Measurements from ENCODE around the gene HAGHL.
"Not testable (repeated sequence)": the region's sequence is repeated elsewhere in the genome, so short reads cannot be mapped to it uniquely, and the experiment has no call there.

Gene HAGHL

DNA sequence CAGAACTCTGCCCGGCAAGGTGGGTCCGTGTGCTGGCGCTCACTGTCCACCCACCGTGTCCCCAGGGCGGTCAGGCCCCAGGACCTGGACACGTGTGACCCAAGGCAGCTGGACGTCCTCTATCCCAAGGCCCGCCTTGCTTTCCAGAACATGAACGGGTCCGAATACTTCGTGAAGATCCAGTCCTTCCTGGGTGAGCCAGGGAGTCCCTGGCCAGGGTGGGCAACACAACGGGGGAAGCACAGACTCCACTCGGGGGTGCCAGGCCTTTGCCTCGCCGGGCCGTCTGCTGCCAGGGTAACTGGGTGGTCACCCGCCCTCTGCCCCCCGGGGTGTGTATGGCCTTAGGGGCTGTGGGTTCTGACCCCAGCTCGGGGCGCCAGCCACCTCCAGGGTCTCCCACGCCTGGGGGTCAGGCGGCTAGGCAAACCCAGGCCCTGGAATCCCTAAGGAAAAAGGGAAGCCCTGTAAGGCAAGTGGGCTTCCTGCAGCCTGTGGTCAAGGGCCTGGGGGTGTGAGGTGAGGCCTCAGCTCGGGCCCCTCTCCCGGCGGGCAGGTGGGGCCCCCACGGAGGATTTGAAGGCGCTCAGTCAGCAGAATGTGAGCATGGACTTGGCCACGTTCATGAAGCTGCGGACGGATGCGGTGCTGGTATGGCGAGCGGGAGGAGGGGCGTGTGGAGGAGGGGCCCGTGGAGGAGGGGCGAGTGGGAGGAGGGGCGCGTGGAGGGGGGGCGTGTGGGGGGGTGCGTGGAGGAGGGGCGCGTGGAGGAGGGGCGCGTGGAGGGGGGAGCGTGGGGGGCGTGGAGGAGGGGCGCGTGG is 40.1 kb downstream of the HAGHL start:
- no peak for DNase-seq

DNA sequence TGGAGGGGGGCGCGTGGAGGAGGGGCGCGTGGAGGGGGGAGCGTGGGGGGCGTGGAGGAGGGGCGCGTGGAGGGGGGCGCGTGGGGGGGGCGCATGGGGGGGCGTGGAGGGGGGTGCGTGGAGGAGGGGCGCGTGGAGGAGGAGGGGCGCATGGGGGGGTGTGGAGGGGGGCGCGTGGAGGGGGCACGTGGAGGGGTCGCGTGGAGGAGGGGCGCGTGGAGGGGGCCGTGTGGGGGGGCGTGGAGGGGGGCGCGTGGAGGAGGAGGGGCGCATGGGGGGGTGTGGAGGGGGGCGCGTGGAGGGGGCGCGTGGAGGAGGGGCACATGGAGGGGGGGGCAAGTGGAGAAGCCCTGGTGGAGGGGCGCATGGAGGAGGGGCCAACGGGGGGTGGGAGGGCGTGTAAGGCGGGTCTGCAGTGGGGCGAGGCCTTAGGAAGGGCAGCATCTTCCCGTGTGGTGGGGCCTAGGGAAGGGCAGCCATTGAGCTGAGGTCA is 40.9 kb downstream of the HAGHL start:
- no peak for DNase-seq

GRCh38 chr16:768428-768827 is 41.5 kb downstream of the HAGHL start:
- DNase-seq: no peak

- no peak for DNase-seq
Measured at GRCh38 chr16:769184-769784, 42.4 kb downstream of the HAGHL start.

DNA sequence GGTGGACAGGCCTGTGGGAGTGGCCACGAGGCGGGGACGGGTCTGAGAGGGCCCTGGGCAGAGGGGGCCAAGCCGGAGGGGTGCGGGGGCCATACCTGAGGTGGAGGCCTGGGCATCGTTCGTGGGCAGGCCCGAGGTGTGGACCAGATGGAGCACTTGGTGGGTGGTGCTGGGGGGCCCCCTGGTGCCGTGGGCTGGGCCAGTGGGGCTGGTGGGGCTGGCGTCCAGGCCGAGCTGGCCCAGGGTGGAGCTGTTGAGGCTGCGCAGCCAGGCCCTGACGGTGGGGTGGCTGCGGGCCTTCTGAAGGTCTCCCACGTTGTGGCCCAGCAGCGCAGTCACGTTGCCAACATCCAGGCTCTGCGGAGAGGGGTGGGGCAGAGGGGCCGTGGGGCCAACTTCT is 43.0 kb downstream of the HAGHL start:
- DNase-seq: no peak

GRCh38 chr16:770411-770810 is 43.5 kb downstream of the HAGHL start:
- DNase-seq: no peak

- DNase-seq: no peak
Measured at GRCh38 chr16:772959-773358, 46.1 kb downstream of the HAGHL start.

DNA sequence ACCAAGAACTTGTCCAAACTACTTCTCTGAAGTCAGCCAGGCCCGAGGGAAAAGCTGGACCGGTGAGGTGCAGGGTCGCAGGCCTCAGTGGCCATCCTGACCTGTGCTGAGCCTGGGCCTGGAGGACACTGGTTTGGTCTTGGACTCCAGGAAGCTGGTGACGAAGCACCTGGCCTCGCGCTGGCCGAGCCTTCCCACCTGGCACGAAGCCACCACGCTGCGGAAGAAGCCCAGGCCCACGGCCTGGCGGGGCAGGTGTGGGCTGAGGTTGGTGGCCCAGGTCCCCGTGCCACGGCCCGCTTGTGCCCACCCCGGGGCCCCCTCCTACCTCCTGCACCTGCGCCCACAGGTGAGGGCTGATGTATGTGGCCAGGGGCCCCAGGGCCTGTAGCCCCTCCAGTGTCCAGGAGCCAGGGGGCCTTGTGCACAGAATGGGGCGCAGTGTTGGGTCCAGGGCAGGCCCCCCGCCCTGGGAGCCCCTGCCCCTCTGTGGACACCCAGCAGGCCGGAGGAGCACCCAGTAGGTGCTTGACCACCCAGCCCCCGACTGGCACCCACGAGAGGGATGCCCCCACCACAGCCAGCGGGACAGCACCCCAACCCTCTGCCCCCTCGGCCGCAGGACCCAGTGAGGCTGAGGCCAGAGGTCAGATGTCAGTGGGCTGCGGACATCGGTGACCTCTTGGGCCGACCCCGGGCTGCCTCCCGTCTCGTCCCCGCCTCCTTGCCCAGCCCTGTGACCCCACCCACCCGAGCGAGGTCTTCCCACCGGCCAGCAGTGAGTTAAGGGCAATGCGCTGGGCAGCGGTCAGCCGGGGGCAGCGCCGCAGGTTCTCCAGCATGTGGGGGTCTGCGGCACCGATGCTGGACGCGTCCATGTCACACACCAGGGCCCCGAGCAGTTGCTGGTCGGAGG is 47.4 kb downstream of the HAGHL start:
- DNase-seq: no peak

- DNase-seq: no peak
Measured at GRCh38 chr16:775236-775796, 48.4 kb downstream of the HAGHL start.

DNA sequence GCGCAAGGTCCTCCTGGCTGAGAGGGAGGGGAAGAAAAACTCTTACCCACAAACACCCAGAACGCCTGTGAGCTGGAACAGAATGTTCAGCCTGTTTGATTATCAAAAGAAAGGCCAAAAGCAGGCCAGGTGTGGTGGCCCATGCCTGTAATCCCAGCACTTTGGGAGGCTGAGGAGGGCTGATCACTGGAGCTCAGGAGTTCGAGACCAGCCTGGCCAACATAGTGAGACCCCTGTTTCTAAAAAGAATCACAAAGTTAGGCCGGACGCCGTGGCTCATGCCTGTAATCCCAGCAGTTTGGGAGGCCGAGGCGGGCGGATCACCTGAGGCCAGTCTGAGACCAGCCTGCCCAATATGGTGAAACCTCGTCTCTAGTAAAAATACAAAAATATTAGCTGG is 49.4 kb downstream of the HAGHL start:
- not testable (repeated sequence) for DNase-seq

DNA sequence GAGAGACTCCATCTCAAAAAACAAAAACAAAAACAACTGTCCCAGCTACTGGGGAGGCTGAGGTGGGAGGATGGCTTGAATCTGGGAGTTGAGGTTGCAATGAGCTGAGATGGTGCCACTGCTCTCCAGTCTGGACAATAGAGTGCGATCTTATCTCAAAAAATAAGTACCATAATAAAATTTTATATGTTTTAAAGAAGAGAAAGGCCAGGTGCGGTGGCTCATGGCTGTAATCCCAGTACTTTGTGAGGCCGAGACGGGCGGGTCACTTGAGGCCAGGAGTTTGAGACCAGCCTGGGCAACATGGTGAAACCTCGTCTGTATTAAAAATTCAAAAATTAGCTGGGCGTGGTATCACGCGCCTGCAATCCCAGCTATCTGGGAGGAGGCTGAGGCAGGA is 49.9 kb downstream of the HAGHL start:
- DNase-seq: no peak

GRCh38 chr16:777826-778225 is 50.9 kb downstream of the HAGHL start:
- no peak for DNase-seq

GRCh38 chr16:778447-778846 is 51.5 kb downstream of the HAGHL start:
- no peak for DNase-seq

DNA sequence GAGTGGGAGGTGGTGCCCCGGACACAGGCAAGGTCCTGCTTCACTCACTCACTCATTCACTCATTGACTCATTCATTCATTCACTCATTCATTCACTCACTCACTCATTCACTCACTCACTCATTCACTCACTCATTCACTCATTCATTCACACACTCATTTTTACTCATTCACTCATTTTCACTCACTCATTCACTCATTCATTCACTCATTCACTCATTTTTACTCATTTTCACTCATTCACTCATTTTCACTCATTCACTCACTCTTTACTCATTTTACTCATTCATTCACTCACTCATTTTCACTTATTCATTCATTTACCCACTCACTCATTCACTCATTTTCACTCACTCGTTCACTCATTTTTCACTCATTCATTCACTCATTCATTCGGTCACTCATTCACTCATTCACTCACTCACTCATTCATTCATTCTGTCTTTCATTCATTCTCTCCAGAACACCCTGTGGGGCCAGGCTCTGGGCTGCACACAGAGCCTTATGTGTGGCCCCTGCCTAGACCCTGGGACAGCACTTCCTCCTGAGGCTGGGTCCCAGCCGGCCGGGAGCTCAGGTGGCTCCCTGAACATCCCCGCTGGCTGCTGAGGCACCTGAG is 52.1 kb downstream of the HAGHL start:
- DNase-seq: no peak
